ENCODE results near the gene DDAH1.

GRCh38 chr1:85387781-85388180 lies 77.2 kb downstream of the DDAH1 start:
- TF ChIP-seq CTCF (IDR thresholded peaks at IDR 0.05) (no peak), POLR2A (IDR thresholded peaks at IDR 0.05) (no peak)

Data from body of pancreas (tissue), 4 donors.